ENCODE results near the gene ASCL4.
"Not testable (repeated sequence)": the region's sequence is repeated elsewhere in the genome, so short reads cannot be mapped to it uniquely, and the experiment has no call there.

Gene ASCL4, protein sequence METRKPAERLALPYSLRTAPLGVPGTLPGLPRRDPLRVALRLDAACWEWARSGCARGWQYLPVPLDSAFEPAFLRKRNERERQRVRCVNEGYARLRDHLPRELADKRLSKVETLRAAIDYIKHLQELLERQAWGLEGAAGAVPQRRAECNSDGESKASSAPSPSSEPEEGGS

DNA sequence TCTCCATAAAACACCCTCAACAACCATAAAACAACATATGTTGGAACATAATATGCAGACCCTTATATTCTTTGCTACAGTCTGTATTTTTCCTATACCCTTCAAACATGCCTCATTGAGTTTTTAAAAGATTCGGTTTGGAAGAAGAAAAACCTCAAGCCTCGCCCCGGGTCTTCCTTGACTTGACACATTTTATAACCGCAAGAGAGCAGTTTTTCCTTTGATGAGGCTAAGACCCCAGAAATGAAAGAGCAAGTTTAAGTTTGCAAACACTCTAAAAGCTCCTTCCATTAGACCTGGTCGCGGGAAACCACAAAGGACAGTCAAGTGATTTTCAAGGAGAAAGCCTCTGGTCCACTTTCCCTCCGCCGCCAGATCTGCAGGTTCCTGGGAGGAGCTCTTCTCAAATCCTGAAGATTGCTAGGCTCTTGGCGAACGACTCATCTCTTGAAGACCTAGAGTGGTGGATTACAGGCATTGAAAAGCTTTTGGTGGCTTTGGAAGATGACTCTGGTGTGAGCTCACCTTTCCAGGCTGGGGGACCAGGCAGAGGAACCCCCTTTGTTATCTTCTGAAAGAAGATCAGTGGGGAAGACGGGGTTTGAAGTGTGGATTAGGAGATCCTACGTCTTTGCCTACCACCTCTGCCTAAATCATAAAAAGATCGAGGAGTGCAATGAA is at the start of gene ASCL4:
TSS of gene ASCL4 (plus strand) at position 356 of the 681 bp plus-strand sequence. CDS start 515 bp downstream, outside the sequence.
- no peak for DNase-seq (ENCODE audit: low read depth)

DNA sequence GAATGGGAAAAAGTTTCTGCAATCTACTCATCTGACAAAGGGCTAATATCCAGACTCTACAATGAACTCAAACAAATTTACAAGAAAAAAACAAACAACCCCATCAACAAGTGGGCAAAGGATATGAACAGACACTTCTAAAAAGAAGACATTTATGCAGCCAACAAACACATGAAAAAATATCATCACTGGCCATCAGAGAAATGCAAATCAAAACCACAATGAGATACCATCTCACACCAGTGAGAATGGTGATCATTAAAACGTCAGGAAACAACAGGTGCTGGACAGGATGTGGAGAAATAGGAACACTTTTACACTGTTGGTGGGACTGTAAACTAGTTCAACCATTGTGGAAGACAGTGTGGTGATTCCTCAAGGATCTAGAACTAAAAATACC is 47.2 kb upstream of the ASCL4 start:
- DNase-seq (ENCODE audit: low read depth), result not testable (repeated sequence)

DNA sequence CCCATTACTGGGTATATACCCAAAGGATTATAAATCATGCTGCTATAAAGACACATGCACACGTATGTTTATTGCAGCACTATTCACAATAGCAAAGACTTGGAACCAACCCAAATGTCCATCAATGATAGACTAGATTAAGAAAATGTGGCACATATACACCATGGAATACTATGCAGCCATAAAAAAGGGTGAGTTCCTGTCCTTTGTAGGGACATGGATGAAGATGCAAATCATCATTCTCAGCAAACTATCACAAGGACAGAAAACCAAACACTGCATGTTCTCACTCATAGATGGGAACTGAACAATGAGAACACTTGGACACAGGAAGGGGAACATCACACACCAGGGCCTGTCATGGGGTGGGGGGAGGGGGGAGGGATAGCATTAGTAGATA is 46.8 kb upstream of the ASCL4 start:
- DNase-seq (ENCODE audit: low read depth), result not testable (repeated sequence)

DNA sequence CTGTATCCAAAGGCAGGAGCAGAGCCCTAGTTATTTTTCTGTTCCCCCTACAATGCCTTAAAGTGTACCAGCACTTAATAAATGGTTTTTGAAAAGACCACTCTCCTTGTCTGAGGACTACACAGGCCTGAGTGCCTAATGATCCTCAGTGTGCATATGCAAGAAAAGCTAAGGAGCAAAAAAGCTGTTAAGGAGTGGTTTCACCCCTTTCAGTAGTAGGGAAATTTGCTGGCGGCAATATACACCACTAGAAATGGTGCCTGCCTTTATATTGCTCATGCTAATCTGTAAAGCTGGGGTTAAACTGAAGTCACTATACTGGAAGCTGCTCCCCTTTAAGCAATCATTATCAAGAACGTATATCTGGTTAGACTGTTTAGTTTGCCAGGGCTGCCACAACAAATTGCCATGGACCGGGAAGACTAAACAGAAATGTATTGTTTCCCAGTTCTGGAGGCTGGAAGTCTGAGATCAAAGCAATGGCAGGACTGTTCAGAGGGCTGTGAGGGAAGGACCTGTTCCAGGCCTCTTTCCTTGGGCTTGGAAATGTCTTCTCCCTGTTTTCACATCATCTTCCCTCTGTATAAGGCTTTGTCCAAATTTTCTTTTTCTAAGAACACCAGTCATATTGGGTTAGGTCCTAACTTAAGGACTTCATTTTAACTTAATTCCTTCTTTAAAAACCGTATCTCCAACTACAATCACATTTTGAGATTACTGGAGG is 43.7 kb upstream of the ASCL4 start:
- no peak for DNase-seq (ENCODE audit: low read depth)

DNA sequence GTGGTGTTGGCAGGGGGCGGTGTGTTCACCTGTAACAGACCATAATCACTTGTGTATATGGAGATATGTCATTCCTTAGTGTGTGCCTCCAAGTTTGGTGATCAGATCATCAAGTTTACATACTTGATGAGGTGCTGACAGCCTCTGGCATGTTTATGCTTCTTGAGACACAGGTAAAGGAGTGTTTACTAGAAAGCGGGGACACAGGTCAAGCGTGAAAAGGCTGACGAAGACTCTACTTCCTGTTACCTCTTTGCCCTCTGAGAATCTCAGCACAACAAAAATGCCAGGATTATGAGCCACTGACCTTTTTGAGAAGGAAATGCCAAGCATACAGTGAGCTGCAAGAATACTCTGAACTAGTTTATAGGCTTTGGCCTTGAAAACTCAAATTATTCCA is 43.1 kb upstream of the ASCL4 start:
- DNase-seq (ENCODE audit: low read depth), result no peak

DNA sequence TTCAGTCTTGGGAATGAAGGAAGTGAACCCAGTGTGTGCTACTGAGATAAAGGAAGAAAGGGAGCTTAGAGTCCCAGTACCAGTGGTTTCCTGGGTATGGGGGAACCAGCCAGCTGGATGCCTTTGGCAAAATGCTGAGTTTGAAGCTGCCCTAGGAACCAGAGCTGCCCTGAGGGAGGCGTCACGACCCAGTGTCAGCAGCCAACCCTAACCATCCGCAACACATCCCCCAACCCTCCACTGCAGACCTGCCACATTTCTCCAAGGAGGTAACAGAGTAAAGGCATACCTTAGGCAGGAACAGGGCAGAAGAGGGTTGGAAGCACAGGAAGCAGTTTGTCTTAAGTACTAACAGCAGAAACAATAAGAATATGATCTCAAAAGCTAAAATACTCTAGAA is 42.1 kb upstream of the ASCL4 start:
- no peak for DNase-seq (ENCODE audit: low read depth)

DNA sequence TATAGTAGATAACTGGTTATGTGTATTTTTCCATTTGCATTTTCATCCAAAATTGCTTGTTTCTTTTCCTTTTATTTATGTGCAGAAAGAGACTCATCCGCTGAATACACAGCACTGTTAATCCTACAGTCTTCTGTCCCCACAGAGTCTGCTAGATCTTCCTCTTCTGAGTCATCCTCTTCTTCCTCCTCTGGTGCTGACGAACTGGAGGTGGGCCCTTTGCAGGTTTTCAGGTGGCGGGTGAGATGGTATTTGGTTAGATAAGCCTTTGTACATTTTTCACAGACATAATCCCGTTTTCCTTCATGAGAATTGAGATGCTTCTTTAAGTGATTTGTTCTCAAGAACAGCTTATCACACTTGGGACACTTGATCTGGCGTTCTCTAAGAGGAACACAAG is 40.4 kb upstream of the ASCL4 start:
- DNase-seq (ENCODE audit: low read depth), result no peak

DNA sequence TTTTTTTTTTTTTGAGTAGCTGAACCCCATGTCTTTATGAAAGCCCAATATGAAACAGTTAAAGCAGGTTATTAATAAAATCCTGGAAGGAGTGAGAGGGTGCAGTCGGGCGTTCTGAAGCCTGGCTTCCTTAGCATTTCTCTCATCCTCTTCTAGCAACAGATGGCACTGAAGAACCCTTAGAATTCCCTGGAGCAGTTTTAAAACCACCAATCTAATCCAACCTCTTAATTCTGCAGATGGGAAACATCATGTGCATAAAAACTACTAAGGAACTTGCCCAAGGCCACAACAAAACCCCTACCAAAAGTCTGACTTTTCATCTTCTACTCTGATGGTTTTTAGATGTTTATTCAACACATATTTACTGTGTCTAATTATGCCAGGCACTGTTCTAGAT is 38.7 kb upstream of the ASCL4 start:
- no peak for DNase-seq (ENCODE audit: low read depth)

DNA sequence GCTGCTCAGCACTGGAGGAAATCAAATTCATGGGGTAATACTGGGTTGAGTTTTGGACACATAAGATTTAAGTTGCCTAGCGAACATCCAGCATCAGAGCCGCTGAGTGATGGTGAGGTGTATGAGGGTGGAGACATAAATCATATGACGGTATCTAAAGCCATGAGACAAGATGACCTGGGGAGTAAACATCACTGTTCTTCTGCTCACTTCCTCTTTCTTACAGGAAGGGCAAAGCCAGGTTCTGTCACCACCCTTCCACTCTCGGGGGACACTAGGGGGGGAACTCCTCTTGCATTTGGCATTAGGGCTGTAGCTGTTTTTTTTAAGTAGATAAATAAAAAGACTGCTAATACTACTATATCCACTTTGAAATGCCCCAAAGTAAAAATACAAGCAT is 37.6 kb upstream of the ASCL4 start:
- no peak for DNase-seq (ENCODE audit: low read depth)

DNA sequence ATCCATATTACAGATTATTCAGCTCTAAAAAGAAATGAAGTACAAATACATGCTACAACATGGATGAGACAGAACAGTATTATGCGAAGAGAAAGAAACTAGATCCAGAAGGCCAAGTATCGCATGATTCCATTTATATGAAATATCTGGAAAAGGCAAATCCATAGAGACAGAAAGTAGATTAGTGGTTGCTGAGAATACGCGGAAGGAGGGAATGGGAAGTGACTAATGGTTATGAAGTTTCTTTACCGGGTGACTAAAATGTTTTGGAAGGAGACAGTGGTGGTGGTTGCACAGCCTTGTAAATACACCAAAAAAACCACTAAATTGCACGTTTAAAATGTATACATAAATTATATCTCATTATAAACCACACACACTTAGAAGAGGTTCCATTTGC is 26.0 kb upstream of the ASCL4 start:
- DNase-seq (ENCODE audit: low read depth), result no peak

DNA sequence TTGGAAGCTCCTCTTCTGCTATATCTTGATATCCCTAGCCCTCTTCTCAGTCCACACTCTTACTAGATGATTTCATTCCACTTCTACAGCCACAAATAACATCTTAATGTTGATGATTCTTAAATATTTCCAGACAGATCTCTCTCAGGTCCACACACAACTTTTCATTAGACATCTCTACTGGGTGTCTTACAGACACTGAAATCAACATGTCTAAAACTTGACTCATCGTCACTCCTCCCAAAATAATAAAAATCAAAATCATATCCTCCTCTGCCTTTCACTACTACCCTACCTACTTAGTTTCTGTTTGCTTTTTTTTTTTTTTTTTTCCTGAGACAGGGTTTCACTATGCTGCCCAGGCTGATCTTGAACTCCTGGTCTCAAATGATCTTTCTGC is 25.4 kb upstream of the ASCL4 start:
- DNase-seq (ENCODE audit: low read depth), result no peak

DNA sequence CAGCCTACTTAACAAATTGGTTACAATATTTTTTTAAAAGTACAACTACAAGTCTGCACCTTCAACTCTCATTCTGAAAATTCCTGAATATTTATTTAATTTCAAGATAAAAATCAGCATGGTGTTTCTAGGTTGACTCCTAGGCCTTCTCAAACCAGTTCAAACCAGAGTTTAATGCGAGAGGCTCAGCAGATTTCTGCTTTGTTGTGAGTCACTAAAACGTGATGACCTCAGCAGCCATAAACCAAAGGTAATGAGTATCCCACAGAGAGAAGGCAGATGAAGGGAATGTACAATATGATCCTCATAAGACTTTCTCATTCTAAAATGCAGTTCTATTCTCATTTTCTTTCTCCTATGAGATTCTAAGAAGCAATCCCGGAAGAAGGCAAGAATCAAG is 15.1 kb upstream of the ASCL4 start:
- no peak for DNase-seq (ENCODE audit: low read depth)

DNA sequence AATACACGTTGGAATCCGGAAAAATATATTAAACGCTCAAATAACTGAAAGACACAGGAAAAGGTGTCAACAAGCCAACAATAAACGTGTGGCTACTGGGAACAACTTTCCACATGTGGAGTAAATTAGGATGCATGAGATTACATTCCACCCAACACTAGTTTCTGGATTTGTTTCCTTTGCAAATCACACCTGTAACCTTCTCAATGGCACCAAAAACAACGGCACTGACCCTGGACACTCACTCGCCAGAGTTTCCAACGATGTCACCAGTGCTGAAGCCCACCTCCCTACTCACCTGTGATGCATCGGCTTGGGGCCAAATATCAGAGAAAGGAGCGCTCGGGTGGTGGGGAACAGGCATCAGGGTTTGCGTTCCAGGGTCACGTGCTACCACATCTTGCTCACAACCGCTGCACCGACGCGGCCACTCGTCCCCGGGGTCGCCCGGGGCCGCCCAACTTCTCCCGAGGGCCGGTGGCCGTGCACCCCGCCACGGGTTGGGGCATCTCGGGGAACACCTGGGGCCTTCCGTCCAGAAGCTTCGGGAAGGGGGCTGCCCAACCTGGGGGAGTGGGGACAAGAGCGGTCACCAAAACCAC is 14.2 kb upstream of the ASCL4 start:
- no peak for DNase-seq (ENCODE audit: low read depth)

DNA sequence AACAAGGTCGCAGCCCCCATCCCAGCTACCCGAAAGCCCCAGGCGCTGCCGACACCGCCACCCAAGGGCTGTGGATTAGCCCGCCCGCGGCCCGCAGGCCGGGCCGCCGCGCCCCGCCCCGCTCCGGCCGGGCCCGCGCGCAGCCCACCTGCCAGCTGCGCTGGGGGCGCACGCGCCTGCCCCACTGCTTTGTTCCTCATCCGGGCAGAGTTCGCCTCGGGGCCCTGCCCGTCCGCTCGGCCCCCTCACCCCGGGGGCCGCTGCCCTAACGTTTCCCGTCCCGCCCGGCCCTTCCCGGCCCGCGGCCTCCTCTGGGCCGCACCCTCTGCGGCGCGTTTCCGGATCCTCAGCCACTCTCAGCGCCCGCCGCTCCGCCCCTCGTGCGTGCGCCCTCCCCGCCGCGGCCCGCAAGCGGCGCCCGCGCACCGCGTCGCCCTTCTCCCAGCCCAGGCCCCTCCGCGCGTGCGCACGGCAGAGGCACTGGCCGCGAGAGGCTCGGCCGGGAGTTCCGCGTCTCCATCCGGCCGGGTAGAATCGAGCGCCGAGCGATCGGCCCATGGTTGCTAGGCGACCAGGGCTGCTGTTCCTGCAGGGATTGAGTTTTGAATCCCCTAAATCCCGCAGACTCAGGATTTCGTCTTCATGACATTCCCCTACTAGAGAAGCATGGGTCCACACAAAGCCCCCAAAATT is 13.5 kb upstream of the ASCL4 start, which contains the start of gene PRDM4:
TSS of gene PRDM4 (minus strand) at position 329 of the 693 bp plus-strand sequence. CDS start 622 bp downstream, outside the sequence.
- DNase-seq (ENCODE audit: low read depth), result peak; percentile 91

DNA sequence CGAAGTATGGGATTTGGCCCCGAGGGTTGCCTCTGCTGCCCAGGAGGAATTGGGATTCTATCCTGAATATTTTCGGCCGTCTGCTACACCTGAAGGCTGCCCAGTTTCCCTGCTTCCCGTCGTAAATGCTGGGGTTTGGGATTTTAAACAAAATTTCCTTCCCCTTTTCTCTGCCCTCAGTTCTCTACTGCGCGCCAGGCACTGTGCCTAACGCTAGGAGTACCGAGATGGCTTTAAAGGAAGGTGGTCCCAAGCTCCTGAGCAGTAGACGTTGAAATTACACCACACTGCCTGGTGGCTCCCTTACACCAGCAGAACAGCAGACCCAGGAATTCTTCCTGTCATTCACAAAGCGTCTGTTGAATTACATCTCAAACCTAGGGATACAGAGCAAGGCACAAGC is 13.0 kb upstream of the ASCL4 start:
- no peak for DNase-seq (ENCODE audit: low read depth)

DNA sequence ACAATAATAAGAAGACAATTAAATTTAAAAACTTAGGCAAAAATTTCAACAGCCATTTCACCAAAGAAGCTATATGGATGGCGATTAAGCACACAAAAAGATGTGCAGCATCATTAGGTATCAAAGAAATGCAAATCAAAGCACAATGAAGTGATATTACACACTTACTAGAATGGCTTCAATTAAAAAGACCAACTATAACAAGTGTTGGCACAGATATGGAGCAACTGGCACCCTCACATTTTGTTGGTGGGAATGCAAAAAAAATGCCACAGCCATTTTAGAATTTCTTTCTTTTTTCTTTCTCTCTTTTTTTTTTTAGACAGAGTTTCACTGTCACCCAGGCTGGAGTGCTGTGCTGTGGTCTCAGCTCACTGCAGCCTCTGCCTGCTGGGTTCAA is 11.6 kb upstream of the ASCL4 start:
- no peak for DNase-seq (ENCODE audit: low read depth)

DNA sequence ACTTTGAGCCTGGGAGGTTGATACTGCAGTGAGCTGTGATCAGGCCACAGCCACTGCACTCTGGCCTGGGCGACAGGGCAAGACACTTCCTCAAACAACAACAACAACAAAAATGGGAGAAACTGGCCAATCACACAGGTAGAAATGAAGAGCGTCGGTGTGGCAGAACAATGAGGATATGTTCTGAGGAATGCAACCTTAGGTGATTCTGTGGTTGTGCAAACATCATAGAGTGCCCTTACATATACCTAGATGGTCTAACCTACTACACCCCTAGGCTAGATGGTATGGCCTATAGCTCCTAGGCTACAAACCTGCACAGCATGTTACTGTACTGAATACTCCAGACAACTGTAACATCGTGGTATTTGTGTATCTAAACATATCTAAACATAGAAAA is 9.9 kb upstream of the ASCL4 start:
- DNase-seq (ENCODE audit: low read depth), result no peak

DNA sequence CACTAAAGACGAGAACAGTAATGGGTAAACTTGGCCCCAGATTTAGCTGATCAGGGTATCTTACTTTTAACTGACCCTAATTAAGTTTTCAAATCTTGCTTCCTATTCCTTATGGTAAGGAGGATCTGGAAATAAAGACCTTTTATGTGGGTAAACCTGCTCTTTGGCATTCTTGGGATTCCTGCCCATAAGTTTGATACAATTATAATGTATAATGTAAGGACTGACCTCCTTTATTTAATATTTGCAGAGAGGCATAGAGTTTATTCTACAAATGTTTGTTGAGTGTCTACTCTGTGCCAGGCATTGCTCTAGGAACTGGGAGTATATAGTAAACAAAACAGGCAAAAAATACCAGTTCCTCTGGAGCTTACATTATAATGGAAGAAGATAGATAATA is 9.2 kb upstream of the ASCL4 start:
- DNase-seq (ENCODE audit: low read depth), result no peak

DNA sequence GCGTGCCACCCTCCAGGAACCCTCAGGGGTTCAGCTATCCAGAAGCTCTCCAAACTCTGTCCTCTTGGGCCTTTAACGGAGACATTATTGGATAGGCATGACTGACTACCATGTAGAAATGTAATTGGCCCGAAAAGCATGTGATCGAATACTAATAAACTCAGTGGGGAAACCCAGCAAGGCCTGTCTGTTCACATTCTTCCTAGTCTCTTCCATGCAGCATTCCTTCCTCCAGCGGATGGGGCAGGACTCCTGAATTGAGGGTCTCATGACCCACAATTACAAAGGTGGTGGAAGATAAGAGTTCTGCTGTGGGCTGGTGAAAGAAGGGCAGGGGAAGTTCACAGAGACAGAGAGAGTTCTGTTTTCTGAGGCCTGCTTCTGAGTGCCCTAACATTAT is 7.0 kb upstream of the ASCL4 start:
- no peak for DNase-seq (ENCODE audit: low read depth)

DNA sequence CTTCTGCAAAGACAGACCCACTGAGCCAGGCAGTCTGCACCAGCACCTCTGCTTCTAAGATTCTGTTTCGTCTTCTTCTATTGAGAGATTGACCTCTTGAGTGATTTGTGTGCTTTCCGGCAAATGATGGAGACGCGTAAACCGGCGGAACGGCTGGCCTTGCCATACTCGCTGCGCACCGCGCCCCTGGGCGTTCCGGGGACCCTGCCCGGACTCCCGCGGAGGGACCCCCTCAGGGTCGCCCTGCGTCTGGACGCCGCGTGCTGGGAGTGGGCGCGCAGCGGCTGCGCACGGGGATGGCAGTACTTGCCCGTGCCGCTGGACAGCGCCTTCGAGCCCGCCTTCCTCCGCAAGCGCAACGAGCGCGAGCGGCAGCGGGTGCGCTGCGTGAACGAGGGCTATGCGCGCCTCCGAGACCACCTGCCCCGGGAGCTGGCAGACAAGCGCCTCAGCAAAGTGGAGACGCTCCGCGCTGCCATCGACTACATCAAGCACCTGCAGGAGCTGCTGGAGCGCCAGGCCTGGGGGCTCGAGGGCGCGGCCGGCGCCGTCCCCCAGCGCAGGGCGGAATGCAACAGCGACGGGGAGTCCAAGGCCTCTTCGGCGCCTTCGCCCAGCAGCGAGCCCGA is 703 bp downstream of the ASCL4 start:
- peak; percentile 7 for DNase-seq (ENCODE audit: low read depth)

DNA sequence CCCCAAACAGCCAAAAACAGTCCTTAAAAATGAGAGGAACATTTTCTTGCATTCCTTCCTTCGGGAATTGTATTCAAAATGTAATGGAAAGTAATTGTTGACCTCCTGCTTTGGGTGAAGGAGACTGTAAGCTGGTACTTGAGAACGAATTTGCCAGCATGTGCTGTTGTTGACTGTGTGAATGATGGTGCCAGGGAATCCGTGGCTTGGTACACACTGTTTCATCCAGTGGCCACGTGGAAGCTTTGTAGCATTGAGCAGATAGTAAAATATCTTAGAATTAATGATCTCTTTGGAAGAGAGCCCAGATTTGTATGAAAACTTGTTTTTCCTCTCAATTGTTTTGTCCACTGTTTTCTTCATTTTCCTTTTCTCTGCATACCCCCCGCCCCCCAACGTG is 1.7 kb downstream of the ASCL4 start:
- no peak for DNase-seq (ENCODE audit: low read depth)

All from activated T-cell treated with anti-CD3 and anti-CD28 coated beads for 48 hours (primary cell).